Liver (tissue), 9 donors: Measurements from ENCODE around the gene ZNF148. TPM values are rescaled to one million over a fixed set of nuclear protein-coding genes. Genes with fewer than 3 reads are reported as not detected.
"Not testable (repeated sequence)": the region's sequence is repeated elsewhere in the genome, so short reads cannot be mapped to it uniquely, and the experiment has no call there.

Experiments
- DNase-seq: peaks from one replicate; pipeline ENCODE4 v3.0.0-alpha.2; 2017; ENCODE audit warnings: low spot score
- H3K27ac ChIP-seq, 2 donors: one replicate each; pipeline ENCODE4 v1.7.0; 2013; ENCODE audit warnings: inconsistent platforms in 2 of 2, low read length in 2 of 2, control low read depth in 1 of 2, low read depth in 1 of 2, mild to moderate bottlenecking in 1 of 2
- H3K27me3 ChIP-seq, 4 donors: one replicate each; pipeline versions ENCODE4 v1.6.1 to v1.7.0; 2013; ENCODE audit warnings: low read length in 3 of 4, inconsistent platforms in 1 of 4, mild to moderate bottlenecking in 1 of 4, moderate library complexity in 1 of 4; ENCODE audit not compliant: control insufficient read depth in 4 of 4, insufficient read depth in 4 of 4
- H3K36me3 ChIP-seq, 4 donors: one replicate each; pipeline versions ENCODE4 v1.6.1 to v1.7.0; 2013; ENCODE audit warnings: low read length in 3 of 4, mild to moderate bottlenecking in 3 of 4, low read depth in 1 of 4, moderate library complexity in 1 of 4; ENCODE audit not compliant: control insufficient read depth in 4 of 4, insufficient read depth in 3 of 4
- H3K4me1 ChIP-seq, 4 donors: one replicate each; pipeline versions ENCODE4 v1.6.1 to v1.7.0; 2013; ENCODE audit warnings: low read length in 3 of 4, mild to moderate bottlenecking in 3 of 4, moderate library complexity in 1 of 4; ENCODE audit not compliant: control insufficient read depth in 4 of 4, insufficient read depth in 4 of 4
- H3K4me3 ChIP-seq, 3 donors: one replicate each; pipeline versions ENCODE4 v1.6.1 to v1.7.0; 2013; ENCODE audit warnings: low read length in 3 of 3, control low read depth in 1 of 3, low read depth in 1 of 3, mild to moderate bottlenecking in 1 of 3
- H3K9ac ChIP-seq, 2 donors: one replicate each; pipeline ENCODE4 v1.7.0; 2013; ENCODE audit warnings: low read length in 2 of 2, mild to moderate bottlenecking in 2 of 2, moderate library complexity in 2 of 2, control low read depth in 1 of 2, low read depth in 1 of 2
- H3K9me3 ChIP-seq, 4 donors: one replicate each; pipeline versions ENCODE4 v1.6.1 to v1.7.0; 2013; ENCODE audit warnings: low read length in 3 of 4; ENCODE audit not compliant: control insufficient read depth in 4 of 4
- CTCF ChIP-seq: fragments of 150-350 bp; IDR thresholded peaks from 2 replicates; pipeline ENCODE4 v1.5.1; 2017; ENCODE audit warnings: improper control_type of control experiment, low read depth, low read length; ENCODE audit not compliant: missing input control
- EGR1 ChIP-seq, 2 donors: IDR thresholded peaks; 2 replicates each; pipeline ENCODE4 v1.6.1; 2016 to 2018; ENCODE audit warnings: antibody characterized with exemption in 2 of 2, low read depth in 2 of 2
- FOXA2 ChIP-seq: IDR thresholded peaks from 2 replicates; pipeline ENCODE4 v1.6.1; 2016; ENCODE audit warnings: antibody characterized with exemption
- GABPA ChIP-seq, 2 donors: IDR thresholded peaks in 1 of 2; conservative IDR thresholded peaks in 1 of 2; 2 replicates each; pipeline ENCODE4 v1.6.1; 2016; ENCODE audit warnings: antibody characterized with exemption in 2 of 2, mild to moderate bottlenecking in 1 of 2, moderate library complexity in 1 of 2
- JUND ChIP-seq, 2 donors: IDR thresholded peaks; 2 replicates each; pipeline ENCODE4 v1.6.1; 2016; ENCODE audit warnings: antibody characterized with exemption in 2 of 2
- NR2F2 ChIP-seq: IDR thresholded peaks from 2 replicates; pipeline ENCODE4 v1.6.1; 2016; ENCODE audit warnings: antibody characterized with exemption
- RAD21 ChIP-seq, 2 donors: IDR thresholded peaks; 2 replicates each; pipeline ENCODE4 v1.6.1; 2016; ENCODE audit warnings: antibody characterized with exemption in 2 of 2, mild to moderate bottlenecking in 2 of 2
- REST ChIP-seq: IDR thresholded peaks from 2 replicates; pipeline ENCODE4 v1.6.1; 2016; ENCODE audit warnings: antibody characterized with exemption, mild to moderate bottlenecking
- RXRA ChIP-seq, 2 donors: IDR thresholded peaks; 2 replicates each; pipeline ENCODE4 v1.6.1; 2017 to 2018; ENCODE audit warnings: antibody characterized with exemption in 2 of 2, mild to moderate bottlenecking in 1 of 2
- SP1 ChIP-seq: IDR thresholded peaks from 2 replicates; pipeline ENCODE4 v1.6.1; 2018; ENCODE audit warnings: antibody characterized with exemption, mild to moderate bottlenecking
- TAF1 ChIP-seq: conservative IDR thresholded peaks from 2 replicates; pipeline ENCODE4 v1.6.1; 2016; ENCODE audit warnings: antibody characterized with exemption, mild to moderate bottlenecking
- ZBTB33 ChIP-seq: IDR thresholded peaks from 2 replicates; pipeline ENCODE4 v1.6.1; 2016; ENCODE audit warnings: antibody characterized with exemption
- WGBS: extraction: QIAGEN DNeasy Blood & Tissue Kit; methylation state at CpG from one replicate; pipeline ENCODE4 v1.1.7; 2013; 5-methylcytosine and 5-hydroxymethylcytosine counted together
- polyA plus RNA-seq, 2 donors: library from polyadenylated mRNA; stranded (reverse) in 1 of 2; unstranded in 1 of 2; fragments of 200-250 nt in 1 of 2; fragments of >200 nt in 1 of 2; fragmentation: Nextera tagmentation in 1 of 2; extraction: Ambion mirVana in 1 of 2; gene quantifications; one replicate each; pipeline versions ENCODE4 v1.2.1 to v1.2.3, GENCODE V29; 2013 to 2015
- total RNA-seq, 2 donors: library from RNA; depleted of rRNA; stranded (reverse); fragments of >200 nt; gene quantifications; one replicate each; pipeline ENCODE4 v1.2.3, GENCODE V29; 2014
- TF ChIP-seq, protein P1 (sequence below): IDR thresholded peaks from 2 replicates; pipeline ENCODE4 v1.6.1; 2016; ENCODE audit warnings: antibody characterized with exemption
- donor health status: healthy.
- donor health status: healthy.
- donor health status: healthy.
- donor health status: healthy.
- donor health status: healthy.

ZNF148 gene
- total and polyA plus RNA-seq, 4 donors = 4.0 to 20.3 (median 17.1) TPM

- TF ChIP-seq SP1 = no peak
- TF ChIP-seq RAD21 (IDR thresholded peaks at IDR 0.05) = peak in 1 of 2 donors; percentile 43
- Histone ChIP-seq H3K27ac (no peak overlapping the region), H3K9ac (no peak overlapping the region), H3K4me1 (peaks cover 0 to 4% (median 0%) of the 10 kb centered on the region in 4 donors), H3K36me3 (no peaks in the 10 kb centered on the region), H3K9me3 (no peaks in the 10 kb centered on the region), H3K4me3 (no peak overlapping the region), H3K27me3 (no peaks in the 10 kb centered on the region)
- 45% methylated on average over 6 of the region's 6 CpGs for WGBS
- no peak for DNase-seq
Observed at GRCh38 chr3:125410922-125411321, 35.8 kb upstream of the ZNF148 start.

GRCh38 chr3:125406070-125406469 lies 30.9 kb upstream of the ZNF148 start:
- H3K9ac ChIP-seq = no peak overlapping the region
- H3K4me1 ChIP-seq = peaks cover 0 to 3% (median 0%) of the 10 kb centered on the region in 4 donors
- TF ChIP-seq GABPA (IDR thresholded peaks at IDR 0.05 in 1 of 2, conservative IDR thresholded peaks at IDR 0.05 in 1 of 2) (no peak), EGR1 (IDR thresholded peaks at IDR 0.05; ENCODE audit: low read depth in 2 of 2) (no peak), CTCF (no peak), NR2F2 (no peak), JUND (IDR thresholded peaks at IDR 0.05) (no peak)
- H3K27ac ChIP-seq = no peak overlapping the region
- no peaks in the 10 kb centered on the region for H3K36me3 ChIP-seq
- DNase-seq = no peak
- 96% methylated on average over 2 of the region's 2 CpGs for WGBS
- H3K27me3 ChIP-seq = no peaks in the 10 kb centered on the region
- H3K9me3 ChIP-seq = no peaks in the 10 kb centered on the region
- no peak overlapping the region for H3K4me3 ChIP-seq

DNA sequence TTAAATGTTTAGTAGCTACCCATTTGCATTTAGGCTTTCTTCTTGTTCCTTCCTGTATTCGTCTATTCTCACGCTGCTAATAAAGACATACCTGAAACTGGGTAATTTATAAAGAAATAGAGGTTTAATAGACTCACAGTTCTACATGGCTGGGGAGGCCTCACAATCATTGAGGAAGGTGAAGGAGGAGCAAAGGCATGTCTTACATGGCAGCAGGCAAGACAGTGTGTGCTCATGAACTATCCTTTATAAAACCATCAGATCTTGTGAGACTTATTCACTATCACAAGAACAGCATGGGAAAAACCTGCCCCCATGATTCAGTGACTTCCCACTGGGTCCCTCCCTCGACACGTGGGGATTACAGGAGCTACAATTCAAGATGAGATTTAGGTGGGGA lies 30.4 kb upstream of the ZNF148 start:
- not testable (repeated sequence) for H3K27me3 ChIP-seq, H3K27ac ChIP-seq, H3K36me3 ChIP-seq, H3K4me3 ChIP-seq, H3K9me3 ChIP-seq, H3K9ac ChIP-seq, DNase-seq, H3K4me1 ChIP-seq
- 95% methylated on average over 4 of the region's 4 CpGs for WGBS

DNA sequence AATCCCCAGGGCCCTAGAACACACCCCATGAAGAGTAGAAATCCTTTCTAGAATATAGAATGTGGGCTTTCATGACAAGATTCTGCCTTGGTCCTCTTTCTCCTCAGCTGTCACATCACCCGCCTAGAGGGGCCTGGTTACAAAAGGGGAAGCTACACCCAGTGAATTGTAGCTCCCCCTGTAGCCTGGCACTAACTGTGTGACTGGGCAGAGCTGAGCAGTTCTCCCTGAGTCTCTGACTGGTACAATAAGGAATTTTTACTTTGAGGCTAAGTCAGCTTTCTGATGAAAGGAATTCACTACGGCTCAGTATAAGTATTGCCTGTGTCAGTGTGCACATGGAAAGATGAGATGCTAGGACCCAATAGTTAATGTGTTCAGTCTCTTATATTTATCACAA lies 28.7 kb upstream of the ZNF148 start:
- H3K27ac ChIP-seq = no peak overlapping the region
- H3K4me3 ChIP-seq = no peak overlapping the region
- no peak for DNase-seq
- H3K9ac ChIP-seq = no peak overlapping the region
- 93% methylated on average over 2 of the region's 2 CpGs for whole genome bisulfite sequencing
- H3K36me3 ChIP-seq = no peaks in the 10 kb centered on the region
- H3K4me1 ChIP-seq = no peaks in the 10 kb centered on the region
- H3K27me3 ChIP-seq = no peaks in the 10 kb centered on the region
- H3K9me3 ChIP-seq = no peaks in the 10 kb centered on the region
- TF ChIP-seq RAD21 (IDR thresholded peaks at IDR 0.05) (no peak), SP1 (no peak), TAF1 (no peak), CTCF (no peak), RXRA (IDR thresholded peaks at IDR 0.05) (no peak), FOXA2 (no peak), ZBTB33 (no peak), JUND (IDR thresholded peaks at IDR 0.05) (no peak), REST (no peak), EGR1 (IDR thresholded peaks at IDR 0.05; ENCODE audit: low read depth in 2 of 2) (no peak)
- TF ChIP-seq, protein P1, sequence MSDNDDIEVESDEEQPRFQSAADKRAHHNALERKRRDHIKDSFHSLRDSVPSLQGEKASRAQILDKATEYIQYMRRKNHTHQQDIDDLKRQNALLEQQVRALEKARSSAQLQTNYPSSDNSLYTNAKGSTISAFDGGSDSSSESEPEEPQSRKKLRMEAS = no peak
